T-helper 2 cell treated with Interferon-gamma antibody and Interleukin-4, amounts not matched to agents 5 μg/mL and 100 μg/mL, for 36 hours (primary cell): Measurements from ENCODE around the gene STAT4.
A peak's percentile ranks its signal among the peaks of the same experiment; 100 is the strongest.

Experiments
- DNase-seq: peaks from one replicate; pipeline ENCODE4 v3.0.0; 2021; ENCODE audit warnings: low spot score
- H3K27ac Mint-ChIP-seq: one replicate; pipeline ENCODE4 v1.8.0; 2021; ENCODE audit warnings: mild to moderate bottlenecking, mixed read lengths
- H3K27me3 Mint-ChIP-seq: one replicate; pipeline ENCODE4 v1.8.0; 2021; ENCODE audit warnings: low read depth, mixed read lengths
- H3K36me3 Mint-ChIP-seq: one replicate; pipeline ENCODE4 v1.8.0; 2021; ENCODE audit warnings: low read depth, mixed read lengths
- H3K4me1 Mint-ChIP-seq: one replicate; pipeline ENCODE4 v1.8.0; 2021; ENCODE audit warnings: low read depth, mixed read lengths
- H3K4me3 Mint-ChIP-seq: one replicate; pipeline ENCODE4 v1.8.0; 2022; ENCODE audit warnings: mild to moderate bottlenecking, moderate library complexity, mixed read lengths
- H3K9me3 Mint-ChIP-seq: one replicate; pipeline ENCODE4 v1.8.0; 2021; ENCODE audit warnings: mixed read lengths

The STAT4 gene

DNA sequence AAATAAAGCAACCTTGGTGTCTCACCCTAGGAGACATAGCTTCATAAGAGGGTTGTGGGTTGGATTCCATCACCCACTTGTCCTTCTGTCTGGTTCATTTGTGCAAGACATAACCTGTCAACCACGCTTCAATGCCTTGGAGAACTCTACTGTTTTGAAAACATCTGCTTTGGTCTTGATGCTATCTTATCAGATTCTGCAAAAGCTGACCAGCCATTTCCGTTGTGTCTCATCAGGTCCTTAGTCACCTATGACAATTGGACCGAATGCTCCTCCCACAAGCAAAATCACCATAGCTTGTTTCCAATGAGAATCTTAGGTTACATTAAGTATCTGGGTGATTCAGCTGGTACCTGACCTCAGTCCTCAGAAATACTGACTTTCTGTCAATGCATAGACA, 35.4 kb downstream of the STAT4 start:
- Mint-ChIP-seq H3K9me3 (no peaks in the 10 kb centered on the region), H3K27me3 (no peaks in the 10 kb centered on the region), H3K36me3 (peaks cover 55% of the 10 kb centered on the region), H3K4me3 (peak overlapping the region; percentile 43), H3K27ac (peak overlapping the region; percentile 90), H3K4me1 (peaks cover 54% of the 10 kb centered on the region)
- peak; percentile 83 for DNase-seq

DNA sequence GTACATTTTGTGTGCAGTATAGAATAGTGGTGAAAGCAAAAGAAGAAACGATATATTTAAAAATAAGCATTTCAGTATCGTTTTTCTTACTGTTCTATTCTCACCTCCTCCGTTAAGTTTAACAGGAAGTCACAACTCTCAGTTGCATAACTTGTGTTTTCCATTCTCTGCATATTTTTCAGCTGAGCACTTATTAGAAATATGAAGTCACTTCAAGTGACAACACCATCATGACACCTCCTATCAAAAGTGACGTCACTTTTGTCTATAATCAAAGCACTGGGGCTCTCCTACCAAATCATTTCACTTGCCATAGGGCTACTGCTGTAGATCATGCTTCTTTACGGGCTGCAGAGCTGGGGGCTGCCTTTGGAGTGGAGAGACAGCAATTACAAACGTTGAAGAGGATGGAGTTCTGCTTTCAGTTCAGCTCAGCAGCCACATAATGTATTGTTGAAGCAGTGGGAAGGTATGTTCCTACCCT, 36.3 kb downstream of the STAT4 start:
- peak overlapping the region; percentile 43 for H3K4me3 Mint-ChIP-seq
- peaks cover 48% of the 10 kb centered on the region for H3K36me3 Mint-ChIP-seq
- H3K27me3 Mint-ChIP-seq = no peaks in the 10 kb centered on the region
- H3K9me3 Mint-ChIP-seq = no peaks in the 10 kb centered on the region
- H3K4me1 Mint-ChIP-seq = peaks cover 57% of the 10 kb centered on the region
- peak; percentile 32 for DNase-seq
- H3K27ac Mint-ChIP-seq = peak overlapping the region; percentile 90

DNA sequence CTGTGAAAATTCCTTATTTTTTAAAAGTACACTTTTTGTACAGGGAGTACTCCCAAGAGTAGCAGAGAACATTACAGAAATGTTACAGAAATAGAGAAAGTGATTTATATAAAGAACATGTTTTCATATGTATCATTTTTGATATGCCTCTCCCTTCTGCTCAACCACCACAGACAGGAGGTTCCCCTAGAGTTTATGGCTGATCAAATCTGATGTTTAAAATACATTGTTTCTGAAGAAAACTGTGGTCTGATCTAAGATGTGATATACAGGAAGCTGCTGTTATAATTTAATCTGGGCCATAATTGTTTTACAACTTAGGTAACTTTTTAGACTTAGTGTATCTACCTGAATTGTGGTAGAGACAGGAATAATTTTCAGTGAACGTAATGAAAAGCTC, 37.0 kb downstream of the STAT4 start:
- no peak for DNase-seq
- Mint-ChIP-seq H3K4me1 (peaks cover 60% of the 10 kb centered on the region), H3K4me3 (peak overlapping the region; percentile 43), H3K27me3 (no peaks in the 10 kb centered on the region), H3K36me3 (peaks cover 45% of the 10 kb centered on the region), H3K27ac (peak overlapping the region; percentile 76), H3K9me3 (no peaks in the 10 kb centered on the region)

DNA sequence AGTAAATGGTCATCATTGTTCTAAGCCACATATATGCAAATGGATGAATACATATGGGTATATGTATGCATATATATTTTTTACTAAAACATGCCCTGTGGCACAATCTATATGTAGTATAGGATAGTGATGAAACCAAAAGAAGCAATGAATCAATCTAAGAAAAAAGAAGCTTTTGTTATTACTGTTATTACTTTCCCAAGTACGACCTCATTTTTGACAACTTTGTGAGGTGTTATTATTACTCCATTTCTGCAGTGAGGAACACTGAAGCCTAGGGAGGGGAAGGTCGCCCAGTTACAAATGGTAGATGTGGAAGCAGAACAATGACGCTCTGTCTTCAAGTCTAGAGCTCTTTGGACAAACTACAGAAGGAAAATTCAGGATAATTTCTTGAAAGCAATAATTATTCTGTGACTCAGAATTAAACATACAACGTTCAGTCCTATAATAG, 38.3 kb downstream of the STAT4 start:
- no peaks in the 10 kb centered on the region for H3K9me3 Mint-ChIP-seq
- peaks cover 62% of the 10 kb centered on the region for H3K4me1 Mint-ChIP-seq
- DNase-seq = no peak
- peaks cover 43% of the 10 kb centered on the region for H3K36me3 Mint-ChIP-seq
- H3K4me3 Mint-ChIP-seq = no peak overlapping the region
- H3K27me3 Mint-ChIP-seq = no peaks in the 10 kb centered on the region
- H3K27ac Mint-ChIP-seq = no peak overlapping the region

DNA sequence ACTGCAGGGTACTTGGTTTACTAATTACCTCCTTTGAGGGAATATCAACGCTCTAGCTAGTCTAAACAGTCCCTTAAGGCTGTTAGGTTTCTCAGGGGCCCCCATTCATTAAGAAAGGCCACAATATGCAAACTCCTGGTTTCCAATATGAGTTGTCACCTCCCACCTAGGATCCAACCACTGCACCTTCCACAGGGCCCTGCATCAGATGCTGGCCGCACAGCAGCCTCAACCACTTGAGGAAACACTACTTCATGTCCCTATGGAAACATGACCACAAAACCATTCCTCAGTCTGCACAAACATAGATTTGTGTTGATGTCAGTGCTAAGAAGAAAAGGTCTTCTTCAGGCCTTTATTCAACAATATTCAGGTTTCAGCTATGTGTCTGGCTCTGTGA, 40.9 kb downstream of the STAT4 start:
- peaks cover 48% of the 10 kb centered on the region for H3K4me1 Mint-ChIP-seq
- no peak overlapping the region for H3K27ac Mint-ChIP-seq
- H3K27me3 Mint-ChIP-seq = no peaks in the 10 kb centered on the region
- DNase-seq = peak; percentile 50
- no peaks in the 10 kb centered on the region for H3K9me3 Mint-ChIP-seq
- H3K36me3 Mint-ChIP-seq = peaks cover 45% of the 10 kb centered on the region
- H3K4me3 Mint-ChIP-seq = no peak overlapping the region

DNA sequence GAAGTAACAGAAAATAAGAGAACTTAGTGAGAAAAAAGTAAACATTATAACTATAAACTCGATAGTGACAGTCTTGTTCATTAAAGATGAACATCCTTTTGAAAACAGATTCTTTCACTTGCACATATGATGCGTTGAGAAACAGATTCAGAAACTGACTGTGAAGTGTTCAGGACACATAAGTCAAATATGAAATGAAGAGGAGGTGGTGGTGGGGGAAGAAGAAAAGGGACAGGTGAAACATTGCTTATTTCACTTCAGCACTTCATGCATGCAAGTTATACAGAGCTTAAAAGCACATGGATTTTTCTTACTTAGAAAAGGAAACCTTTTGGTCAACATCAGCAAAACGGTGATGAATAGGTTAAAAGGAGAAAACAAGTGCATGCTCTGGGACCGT, 42.5 kb downstream of the STAT4 start:
- Mint-ChIP-seq H3K9me3 (no peaks in the 10 kb centered on the region), H3K27me3 (no peaks in the 10 kb centered on the region), H3K27ac (no peak overlapping the region), H3K36me3 (peaks cover 44% of the 10 kb centered on the region), H3K4me1 (peaks cover 44% of the 10 kb centered on the region), H3K4me3 (no peak overlapping the region)
- no peak for DNase-seq

DNA sequence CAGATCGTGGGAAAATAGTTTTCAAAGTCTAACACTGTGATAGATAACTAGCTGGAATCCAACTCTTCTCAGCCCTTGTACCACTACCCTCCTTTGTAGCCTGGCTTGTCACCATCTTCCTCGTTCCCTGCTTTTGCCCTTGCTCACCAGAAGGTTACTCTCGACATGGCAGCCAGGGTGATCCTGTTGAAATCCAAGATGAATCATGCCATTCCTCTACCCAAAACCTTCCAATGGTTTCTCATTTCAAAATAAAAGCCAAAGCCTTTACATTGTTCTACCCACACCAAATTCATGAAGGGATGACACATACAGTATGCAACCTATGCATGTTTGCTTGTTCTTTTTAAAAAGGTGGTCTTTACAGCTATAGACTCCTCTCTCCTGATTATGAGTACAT, 45.7 kb downstream of the STAT4 start:
- Mint-ChIP-seq H3K4me3 (no peak overlapping the region), H3K36me3 (peaks cover 48% of the 10 kb centered on the region), H3K27ac (no peak overlapping the region), H3K27me3 (no peaks in the 10 kb centered on the region), H3K4me1 (peaks cover 40% of the 10 kb centered on the region), H3K9me3 (no peaks in the 10 kb centered on the region)
- DNase-seq = no peak

DNA sequence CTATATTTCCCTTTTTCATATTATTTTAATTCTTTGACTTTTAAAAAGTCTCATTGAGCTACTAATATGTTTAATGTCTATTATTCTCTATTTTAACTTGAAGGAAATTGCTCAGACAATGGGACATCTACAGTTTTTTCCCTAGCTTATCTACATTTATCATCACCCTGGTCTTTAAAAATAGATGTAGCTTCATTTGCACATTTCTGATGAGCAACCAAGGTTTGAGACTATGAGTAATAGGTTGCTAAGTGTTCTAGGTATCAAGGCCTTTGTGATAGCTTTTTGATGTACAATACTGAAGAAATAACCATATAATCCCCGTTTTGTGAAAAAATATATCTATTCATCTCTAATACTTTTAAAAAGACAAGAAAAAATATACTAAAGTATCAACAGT, 47.0 kb downstream of the STAT4 start:
- no peak overlapping the region for H3K4me3 Mint-ChIP-seq
- peaks cover 51% of the 10 kb centered on the region for H3K36me3 Mint-ChIP-seq
- no peak overlapping the region for H3K27ac Mint-ChIP-seq
- DNase-seq = no peak
- no peaks in the 10 kb centered on the region for H3K27me3 Mint-ChIP-seq
- H3K9me3 Mint-ChIP-seq = peaks cover 4% of the 10 kb centered on the region
- peaks cover 29% of the 10 kb centered on the region for H3K4me1 Mint-ChIP-seq

DNA sequence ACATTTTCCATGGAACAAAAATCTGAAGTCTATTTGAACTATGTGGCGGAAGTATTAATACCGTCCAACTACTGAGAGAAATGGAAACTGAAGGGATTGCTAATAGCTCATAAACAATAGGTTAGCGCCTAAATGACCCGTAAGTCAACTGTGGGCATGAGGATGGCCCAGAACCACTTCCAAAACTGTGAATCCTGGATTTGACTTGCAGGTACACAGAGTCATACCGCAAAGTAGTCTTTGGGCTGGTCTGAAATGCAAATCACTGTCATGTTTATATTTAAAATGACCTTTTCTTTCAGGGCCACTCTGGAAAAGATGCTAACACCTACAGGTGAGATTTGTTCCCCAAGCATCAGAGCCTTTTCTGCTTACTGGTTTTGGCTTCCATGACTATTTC, 50.6 kb downstream of the STAT4 start:
- Mint-ChIP-seq H3K27ac (no peak overlapping the region), H3K36me3 (peaks cover 52% of the 10 kb centered on the region), H3K4me1 (peaks cover 31% of the 10 kb centered on the region), H3K4me3 (no peak overlapping the region), H3K27me3 (no peaks in the 10 kb centered on the region), H3K9me3 (peaks cover 18% of the 10 kb centered on the region)
- no peak for DNase-seq

DNA sequence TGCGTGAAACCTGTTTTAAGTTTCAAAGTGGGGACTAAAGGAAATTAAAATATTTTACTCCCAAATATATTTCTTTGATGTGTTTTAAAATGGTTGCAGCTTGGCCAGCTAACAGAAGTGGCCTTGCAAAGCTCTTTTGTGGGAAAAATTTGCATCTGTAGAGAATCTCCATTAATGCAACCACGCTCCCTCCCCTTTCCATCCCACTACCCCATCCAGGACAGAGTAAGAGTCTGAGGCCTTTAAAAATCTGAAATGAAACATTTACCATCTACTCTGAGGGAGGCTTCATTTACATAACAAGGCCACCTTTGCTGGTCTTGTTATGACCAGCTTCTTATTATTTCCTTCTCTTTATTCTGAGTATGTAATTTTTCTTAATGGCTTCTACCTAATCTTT, 63.5 kb downstream of the STAT4 start:
- peaks cover 54% of the 10 kb centered on the region for H3K36me3 Mint-ChIP-seq

DNA sequence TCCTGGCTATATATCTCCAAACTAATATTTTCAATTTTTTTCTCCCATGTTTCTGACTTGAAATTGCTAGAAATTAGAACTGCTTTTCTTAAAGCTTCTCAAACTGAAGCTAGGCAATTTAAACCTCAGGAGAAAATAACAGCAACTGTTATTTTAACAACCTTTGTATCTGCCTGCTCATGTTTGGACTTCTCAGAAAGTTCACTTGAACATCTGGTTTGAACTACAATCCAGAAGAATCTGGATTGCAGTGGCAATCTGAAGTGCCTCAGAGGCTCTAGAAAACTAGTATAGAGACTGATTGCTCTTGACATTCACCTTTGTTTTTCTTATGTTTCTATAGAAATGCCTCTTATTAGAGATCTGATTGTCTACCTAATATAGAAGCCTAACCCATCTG, 64.1 kb downstream of the STAT4 start:
- Mint-ChIP-seq H3K27ac (no peak overlapping the region), H3K36me3 (peaks cover 60% of the 10 kb centered on the region), H3K4me1 (peaks cover 25% of the 10 kb centered on the region), H3K4me3 (no peak overlapping the region), H3K27me3 (no peaks in the 10 kb centered on the region), H3K9me3 (peaks cover 32% of the 10 kb centered on the region)
- DNase-seq = no peak

More for the DNA sequence above, 63.5 kb downstream of the STAT4 start:
- H3K27me3 Mint-ChIP-seq = no peaks in the 10 kb centered on the region
- no peak for DNase-seq
- H3K27ac Mint-ChIP-seq = no peak overlapping the region
- peaks cover 24% of the 10 kb centered on the region for H3K4me1 Mint-ChIP-seq
- H3K4me3 Mint-ChIP-seq = no peak overlapping the region
- peaks cover 27% of the 10 kb centered on the region for H3K9me3 Mint-ChIP-seq

DNA sequence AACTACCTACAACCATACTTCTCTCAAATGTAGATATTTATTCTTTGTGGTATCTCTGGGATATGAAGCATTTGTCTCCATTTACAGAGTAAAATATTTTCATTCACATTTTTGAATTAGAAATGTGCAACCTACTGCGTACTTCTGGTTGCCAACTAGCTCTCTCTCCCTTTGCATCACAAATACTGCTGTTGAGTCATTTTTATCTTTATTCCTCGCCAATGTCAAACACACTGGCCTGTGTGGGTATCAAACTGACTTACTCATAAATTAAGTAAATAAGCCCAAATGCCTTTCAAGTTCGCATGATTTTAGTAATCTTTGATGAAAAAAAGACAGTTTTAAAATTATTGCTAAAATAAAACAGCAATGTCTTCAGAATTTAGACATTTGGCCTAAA, 67.3 kb downstream of the STAT4 start:
- Mint-ChIP-seq H3K4me3 (no peak overlapping the region), H3K36me3 (peaks cover 64% of the 10 kb centered on the region), H3K9me3 (peaks cover 41% of the 10 kb centered on the region), H3K4me1 (peaks cover 26% of the 10 kb centered on the region), H3K27me3 (no peaks in the 10 kb centered on the region), H3K27ac (no peak overlapping the region)
- no peak for DNase-seq

DNA sequence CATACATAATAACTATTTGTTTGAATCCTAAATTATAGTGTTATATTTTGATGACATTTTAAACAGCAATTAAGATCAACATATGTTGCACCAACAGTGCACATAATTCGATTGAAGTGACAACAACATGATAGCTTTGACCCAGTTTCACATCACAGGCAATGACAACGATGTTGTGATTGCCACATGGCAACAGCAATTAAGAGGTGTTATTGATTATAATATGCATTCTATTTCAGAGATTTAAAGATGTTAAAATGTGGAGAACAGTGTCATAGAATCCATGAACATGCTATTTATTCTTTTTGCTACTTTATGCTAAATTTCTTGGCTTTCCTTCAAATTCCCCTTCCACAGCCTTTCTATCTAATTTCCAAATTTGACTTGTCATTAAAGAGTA, 68.5 kb downstream of the STAT4 start:
- Mint-ChIP-seq H3K27me3 (no peaks in the 10 kb centered on the region), H3K27ac (no peak overlapping the region), H3K9me3 (peaks cover 32% of the 10 kb centered on the region), H3K4me3 (no peak overlapping the region), H3K36me3 (peaks cover 60% of the 10 kb centered on the region), H3K4me1 (peaks cover 22% of the 10 kb centered on the region)
- DNase-seq = no peak

DNA sequence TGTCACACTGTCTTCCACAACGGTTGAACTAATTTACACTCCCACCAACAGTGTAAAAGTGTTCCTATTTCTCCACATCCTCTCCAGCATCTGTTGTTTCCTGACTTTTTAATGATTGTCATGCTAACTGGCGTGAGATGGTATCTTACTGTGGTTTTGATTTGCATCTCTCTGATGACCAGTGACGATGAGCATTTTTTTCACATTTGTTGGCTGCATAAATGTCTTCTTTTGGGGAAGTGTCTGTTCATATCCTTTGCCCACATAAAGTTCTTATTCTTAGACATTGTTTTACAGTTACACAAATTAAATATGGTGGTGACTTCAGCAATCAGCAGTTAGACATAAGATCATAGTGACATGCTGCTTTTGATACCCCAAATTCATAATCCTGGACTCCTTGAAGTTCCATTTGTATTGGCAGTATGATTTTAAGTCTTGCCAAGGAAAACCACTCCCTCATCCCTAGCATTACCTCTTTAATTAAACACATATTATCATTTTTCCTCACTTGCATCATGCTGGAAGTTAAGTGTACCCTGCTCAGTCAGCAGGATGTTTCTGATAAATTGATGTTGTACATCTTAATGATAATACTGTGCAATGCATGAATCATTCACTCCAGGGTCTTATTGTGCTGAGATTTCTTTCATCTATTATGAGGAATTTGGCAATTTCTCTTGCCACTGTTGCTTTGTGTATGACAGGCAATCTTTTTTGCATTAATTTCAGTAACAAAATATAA, 69.2 kb downstream of the STAT4 start:
- Mint-ChIP-seq H3K4me1 (peaks cover 27% of the 10 kb centered on the region), H3K27me3 (no peaks in the 10 kb centered on the region), H3K27ac (no peak overlapping the region), H3K36me3 (peaks cover 59% of the 10 kb centered on the region), H3K9me3 (peaks cover 25% of the 10 kb centered on the region), H3K4me3 (no peak overlapping the region)
- no peak for DNase-seq
